ENCODE data around the gene ZBTB12. TPM values are rescaled to one million over a fixed set of nuclear protein-coding genes. Genes with fewer than 3 reads are reported as not detected.

The ZBTB12 gene
- total and polyA plus RNA-seq, 2 of the 13 experiments (the other 11 are each of a cell fraction or from before 2014, with no cell fraction given): 4.8 to 6.0 TPM

DNA sequence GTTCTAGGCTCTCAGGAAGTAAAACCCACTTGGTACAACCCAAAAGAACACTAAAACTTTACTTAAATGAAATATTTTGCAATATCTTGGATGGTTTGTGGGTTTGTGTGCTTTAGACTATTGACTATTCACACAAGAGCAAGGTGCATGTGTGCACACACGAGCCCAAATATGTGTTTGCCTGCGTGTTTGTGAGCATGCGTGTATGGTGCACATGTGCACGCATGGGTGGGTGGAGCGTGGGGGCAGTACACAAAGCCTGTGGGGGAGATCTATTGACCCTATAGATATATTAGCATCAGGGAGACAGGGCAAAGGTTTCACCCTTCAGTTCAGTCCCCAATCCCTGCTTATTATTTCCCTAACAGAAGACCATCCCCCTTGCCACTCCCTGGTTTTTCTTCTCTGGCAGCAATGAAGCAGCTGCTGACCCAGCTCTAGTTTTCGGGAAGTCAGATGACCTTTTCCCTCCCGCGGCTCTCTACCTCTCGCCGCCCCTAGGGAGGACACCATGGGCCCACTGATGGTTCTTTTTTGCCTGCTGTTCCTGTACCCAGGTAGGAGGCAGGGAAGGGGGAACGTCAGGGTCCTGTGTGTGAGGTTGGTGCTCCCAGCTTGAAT is 25.5 kb upstream of the ZBTB12 start, which contains the start of gene C2 (continued):
- TF ChIP-seq ZNF883 (CRISPR knock-in tag; IDR thresholded peaks at IDR 0.05; ENCODE audit: not compliant biosample characterization): peak; percentile 75
- peak; percentile 87 for TF ChIP-seq TOPORS (CRISPR knock-in tag; IDR thresholded peaks at IDR 0.05)
- peak; percentile 92 for TF ChIP-seq KLF9 (CRISPR knock-in tag; IDR thresholded peaks at IDR 0.05; ENCODE audit: low read depth)
- peak; percentile 67; the same call in 1 of the 2 replicates for TF ChIP-seq SAFB2 (CRISPR knock-in tag; IDR thresholded peaks at IDR 0.05; ENCODE audit: borderline replicate concordance, low read depth)
- TF ChIP-seq, protein P1, sequence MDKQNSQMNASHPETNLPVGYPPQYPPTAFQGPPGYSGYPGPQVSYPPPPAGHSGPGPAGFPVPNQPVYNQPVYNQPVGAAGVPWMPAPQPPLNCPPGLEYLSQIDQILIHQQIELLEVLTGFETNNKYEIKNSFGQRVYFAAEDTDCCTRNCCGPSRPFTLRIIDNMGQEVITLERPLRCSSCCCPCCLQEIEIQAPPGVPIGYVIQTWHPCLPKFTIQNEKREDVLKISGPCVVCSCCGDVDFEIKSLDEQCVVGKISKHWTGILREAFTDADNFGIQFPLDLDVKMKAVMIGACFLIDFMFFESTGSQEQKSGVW (CRISPR knock-in tag; IDR thresholded peaks at IDR 0.05; ENCODE audit: borderline replicate concordance): no peak
- TF ChIP-seq ZNF232 (CRISPR knock-in tag; IDR thresholded peaks at IDR 0.05; ENCODE audit: borderline replicate concordance): no peak
- TF ChIP-seq MIER3 (CRISPR knock-in tag; IDR thresholded peaks at IDR 0.05; ENCODE audit: borderline replicate concordance): peak; percentile 99
- TF ChIP-seq, protein P2, sequence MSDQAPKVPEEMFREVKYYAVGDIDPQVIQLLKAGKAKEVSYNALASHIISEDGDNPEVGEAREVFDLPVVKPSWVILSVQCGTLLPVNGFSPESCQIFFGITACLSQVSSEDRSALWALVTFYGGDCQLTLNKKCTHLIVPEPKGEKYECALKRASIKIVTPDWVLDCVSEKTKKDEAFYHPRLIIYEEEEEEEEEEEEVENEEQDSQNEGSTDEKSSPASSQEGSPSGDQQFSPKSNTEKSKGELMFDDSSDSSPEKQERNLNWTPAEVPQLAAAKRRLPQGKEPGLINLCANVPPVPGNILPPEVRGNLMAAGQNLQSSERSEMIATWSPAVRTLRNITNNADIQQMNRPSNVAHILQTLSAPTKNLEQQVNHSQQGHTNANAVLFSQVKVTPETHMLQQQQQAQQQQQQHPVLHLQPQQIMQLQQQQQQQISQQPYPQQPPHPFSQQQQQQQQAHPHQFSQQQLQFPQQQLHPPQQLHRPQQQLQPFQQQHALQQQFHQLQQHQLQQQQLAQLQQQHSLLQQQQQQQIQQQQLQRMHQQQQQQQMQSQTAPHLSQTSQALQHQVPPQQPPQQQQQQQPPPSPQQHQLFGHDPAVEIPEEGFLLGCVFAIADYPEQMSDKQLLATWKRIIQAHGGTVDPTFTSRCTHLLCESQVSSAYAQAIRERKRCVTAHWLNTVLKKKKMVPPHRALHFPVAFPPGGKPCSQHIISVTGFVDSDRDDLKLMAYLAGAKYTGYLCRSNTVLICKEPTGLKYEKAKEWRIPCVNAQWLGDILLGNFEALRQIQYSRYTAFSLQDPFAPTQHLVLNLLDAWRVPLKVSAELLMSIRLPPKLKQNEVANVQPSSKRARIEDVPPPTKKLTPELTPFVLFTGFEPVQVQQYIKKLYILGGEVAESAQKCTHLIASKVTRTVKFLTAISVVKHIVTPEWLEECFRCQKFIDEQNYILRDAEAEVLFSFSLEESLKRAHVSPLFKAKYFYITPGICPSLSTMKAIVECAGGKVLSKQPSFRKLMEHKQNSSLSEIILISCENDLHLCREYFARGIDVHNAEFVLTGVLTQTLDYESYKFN (CRISPR knock-in tag; conservative IDR thresholded peaks at IDR 0.05): peak; percentile 98
- TF ChIP-seq ZNF615 (CRISPR knock-in tag; IDR thresholded peaks at IDR 0.05; ENCODE audit: borderline replicate concordance): no peak; the same call in 1 of the 2 replicates
- no peak for TF ChIP-seq CBX1 (IDR thresholded peaks at IDR 0.05; ENCODE audit: low read depth)
- TF ChIP-seq ZNF709 (CRISPR knock-in tag; IDR thresholded peaks at IDR 0.05): 0 out of 2 replicates have a peak, but pooled peaks have one; percentile 50
- TF ChIP-seq ZFP1 (CRISPR knock-in tag; IDR thresholded peaks at IDR 0.05): peak; percentile 90
- peak; percentile 79 for TF ChIP-seq SRF (IDR thresholded peaks at IDR 0.05; ENCODE audit: low read depth, low read length)
- TF ChIP-seq ZMYM3 (CRISPR knock-in tag; IDR thresholded peaks at IDR 0.05): peak; percentile 83
- TF ChIP-seq, protein P3, sequence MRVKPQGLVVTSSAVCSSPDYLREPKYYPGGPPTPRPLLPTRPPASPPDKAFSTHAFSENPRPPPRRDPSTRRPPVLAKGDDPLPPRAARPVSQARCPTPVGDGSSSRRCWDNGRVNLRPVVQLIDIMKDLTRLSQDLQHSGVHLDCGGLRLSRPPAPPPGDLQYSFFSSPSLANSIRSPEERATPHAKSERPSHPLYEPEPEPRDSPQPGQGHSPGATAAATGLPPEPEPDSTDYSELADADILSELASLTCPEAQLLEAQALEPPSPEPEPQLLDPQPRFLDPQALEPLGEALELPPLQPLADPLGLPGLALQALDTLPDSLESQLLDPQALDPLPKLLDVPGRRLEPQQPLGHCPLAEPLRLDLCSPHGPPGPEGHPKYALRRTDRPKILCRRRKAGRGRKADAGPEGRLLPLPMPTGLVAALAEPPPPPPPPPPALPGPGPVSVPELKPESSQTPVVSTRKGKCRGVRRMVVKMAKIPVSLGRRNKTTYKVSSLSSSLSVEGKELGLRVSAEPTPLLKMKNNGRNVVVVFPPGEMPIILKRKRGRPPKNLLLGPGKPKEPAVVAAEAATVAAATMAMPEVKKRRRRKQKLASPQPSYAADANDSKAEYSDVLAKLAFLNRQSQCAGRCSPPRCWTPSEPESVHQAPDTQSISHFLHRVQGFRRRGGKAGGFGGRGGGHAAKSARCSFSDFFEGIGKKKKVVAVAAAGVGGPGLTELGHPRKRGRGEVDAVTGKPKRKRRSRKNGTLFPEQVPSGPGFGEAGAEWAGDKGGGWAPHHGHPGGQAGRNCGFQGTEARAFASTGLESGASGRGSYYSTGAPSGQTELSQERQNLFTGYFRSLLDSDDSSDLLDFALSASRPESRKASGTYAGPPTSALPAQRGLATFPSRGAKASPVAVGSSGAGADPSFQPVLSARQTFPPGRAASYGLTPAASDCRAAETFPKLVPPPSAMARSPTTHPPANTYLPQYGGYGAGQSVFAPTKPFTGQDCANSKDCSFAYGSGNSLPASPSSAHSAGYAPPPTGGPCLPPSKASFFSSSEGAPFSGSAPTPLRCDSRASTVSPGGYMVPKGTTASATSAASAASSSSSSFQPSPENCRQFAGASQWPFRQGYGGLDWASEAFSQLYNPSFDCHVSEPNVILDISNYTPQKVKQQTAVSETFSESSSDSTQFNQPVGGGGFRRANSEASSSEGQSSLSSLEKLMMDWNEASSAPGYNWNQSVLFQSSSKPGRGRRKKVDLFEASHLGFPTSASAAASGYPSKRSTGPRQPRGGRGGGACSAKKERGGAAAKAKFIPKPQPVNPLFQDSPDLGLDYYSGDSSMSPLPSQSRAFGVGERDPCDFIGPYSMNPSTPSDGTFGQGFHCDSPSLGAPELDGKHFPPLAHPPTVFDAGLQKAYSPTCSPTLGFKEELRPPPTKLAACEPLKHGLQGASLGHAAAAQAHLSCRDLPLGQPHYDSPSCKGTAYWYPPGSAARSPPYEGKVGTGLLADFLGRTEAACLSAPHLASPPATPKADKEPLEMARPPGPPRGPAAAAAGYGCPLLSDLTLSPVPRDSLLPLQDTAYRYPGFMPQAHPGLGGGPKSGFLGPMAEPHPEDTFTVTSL (CRISPR knock-in tag; IDR thresholded peaks at IDR 0.05; ENCODE audit: borderline replicate concordance): peak; percentile 44; the same call in 1 of the 2 replicates
- TF ChIP-seq, protein P4, sequence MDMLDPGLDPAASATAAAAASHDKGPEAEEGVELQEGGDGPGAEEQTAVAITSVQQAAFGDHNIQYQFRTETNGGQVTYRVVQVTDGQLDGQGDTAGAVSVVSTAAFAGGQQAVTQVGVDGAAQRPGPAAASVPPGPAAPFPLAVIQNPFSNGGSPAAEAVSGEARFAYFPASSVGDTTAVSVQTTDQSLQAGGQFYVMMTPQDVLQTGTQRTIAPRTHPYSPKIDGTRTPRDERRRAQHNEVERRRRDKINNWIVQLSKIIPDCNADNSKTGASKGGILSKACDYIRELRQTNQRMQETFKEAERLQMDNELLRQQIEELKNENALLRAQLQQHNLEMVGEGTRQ (IDR thresholded peaks at IDR 0.05; ENCODE audit: low read depth, low read length): no peak
- TF ChIP-seq, protein P4 (CRISPR knock-in tag; IDR thresholded peaks at IDR 0.05; ENCODE audit: borderline replicate concordance): peak; percentile 68; the same call in 1 of the 2 replicates

Measured in HepG2 (cell line).